Smooth muscle cell of the brain vasculature (primary cell): ENCODE data around the gene MAP1LC3B.
"Not testable (repeated sequence)": the region's sequence is repeated elsewhere in the genome, so short reads cannot be mapped to it uniquely, and the experiment has no call there.

Experiments
- DNase-seq: peaks from one replicate; pipeline ENCODE4 v3.0.0-alpha.2; 2012; ENCODE audit warnings: low read depth, low spot score

MAP1LC3B gene

DNA sequence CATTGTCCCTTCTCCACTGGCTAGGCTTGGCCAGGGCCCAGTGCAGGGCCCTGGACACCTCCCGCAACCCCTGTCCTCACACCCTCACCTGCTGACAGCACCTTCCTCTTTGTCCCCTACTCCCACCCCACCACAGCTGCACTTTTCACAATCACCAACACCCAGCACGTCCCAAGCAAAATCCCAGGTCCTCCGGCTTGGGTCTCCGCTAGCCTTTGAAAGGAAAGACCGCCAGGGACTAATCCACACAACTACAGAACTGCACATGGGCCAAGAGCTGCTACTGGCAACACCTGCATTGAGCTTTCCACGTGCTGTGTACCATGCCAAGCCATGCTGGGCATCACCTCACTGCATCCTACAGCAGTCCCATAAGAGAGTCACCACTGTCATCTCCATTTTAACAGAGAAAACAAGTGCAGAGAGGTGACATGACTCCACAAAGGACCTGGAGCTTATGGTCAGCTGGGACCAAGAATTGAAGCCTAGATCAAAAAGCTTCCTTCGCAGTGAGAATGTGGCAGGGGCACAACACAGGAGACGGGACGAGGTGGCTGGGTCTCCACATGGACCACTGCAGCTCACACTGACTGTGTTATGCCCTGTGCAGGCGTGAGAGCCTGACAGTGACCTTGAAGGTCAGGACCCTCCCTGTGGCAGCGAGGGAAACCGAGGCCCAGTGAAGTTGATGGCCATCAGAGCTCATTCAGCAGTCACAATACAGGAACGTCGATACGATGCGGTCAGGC, 31.1 kb upstream of the MAP1LC3B start:
- no peak for DNase-seq

DNA sequence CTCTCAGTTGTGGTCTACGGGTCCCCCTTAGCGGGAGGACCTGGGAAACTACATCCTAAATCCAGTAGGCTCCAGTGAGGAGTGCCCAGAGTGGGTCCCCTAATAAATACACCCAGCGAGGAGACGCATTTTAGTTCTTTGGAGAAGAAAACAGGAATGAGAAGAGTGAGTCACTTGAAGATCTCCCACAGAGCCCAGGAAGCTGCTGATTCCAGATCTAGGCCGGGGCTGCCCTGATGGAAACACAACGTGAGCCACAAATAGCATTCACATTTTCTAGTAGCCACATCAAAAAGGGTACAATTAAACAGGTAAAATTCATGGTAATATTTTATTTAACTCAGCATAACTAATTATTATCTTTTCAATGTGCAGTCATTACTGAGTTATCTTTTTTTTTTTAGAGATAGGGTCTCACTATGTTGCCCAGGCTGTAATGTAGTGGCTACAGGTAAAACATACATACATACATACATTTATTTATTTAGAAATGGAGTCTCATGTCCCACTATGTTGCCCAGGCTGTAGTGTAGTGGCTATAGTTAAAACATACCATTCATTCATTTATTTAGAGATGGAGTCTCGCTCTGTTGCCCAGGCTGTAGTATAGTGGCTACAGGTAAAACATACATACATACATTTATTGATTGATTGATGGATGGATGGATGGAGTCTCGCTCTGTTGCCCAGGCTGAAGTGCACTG, 30.1 kb upstream of the MAP1LC3B start:
- no peak for DNase-seq

DNA sequence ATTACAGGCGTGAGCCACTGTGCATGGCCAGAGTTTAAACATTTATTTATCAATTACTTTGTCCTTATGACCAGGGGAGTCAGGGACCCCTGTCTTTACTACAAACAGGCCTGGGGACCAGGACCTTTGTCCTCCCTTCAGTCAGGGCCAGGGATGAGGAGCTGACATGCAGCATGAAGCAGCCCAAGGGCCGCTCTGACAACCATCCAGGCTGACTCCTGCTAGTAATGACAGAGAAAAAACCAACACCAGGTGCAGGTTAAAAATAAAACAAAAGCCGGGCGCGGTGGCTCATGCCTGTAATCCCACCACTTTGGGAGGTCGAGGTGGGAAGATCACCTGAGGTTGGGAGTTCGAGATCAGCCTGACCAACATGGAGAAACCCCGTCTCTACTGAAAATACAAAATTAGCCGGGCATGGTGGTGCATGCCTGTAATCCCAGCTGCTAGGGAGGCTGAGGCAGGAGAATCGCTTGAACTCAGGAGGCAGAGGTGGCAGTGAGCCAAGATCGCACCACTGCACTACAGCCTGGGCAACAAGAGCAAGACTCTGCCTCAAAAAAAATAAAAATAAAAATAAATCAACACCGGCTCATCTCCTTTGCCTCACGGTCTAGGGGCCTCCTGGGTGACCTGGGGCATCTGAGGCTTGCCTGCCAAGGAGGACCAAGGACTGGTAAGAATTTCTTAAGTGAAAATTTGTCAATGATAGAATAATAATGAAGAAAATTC, 29.1 kb upstream of the MAP1LC3B start:
- DNase-seq = not testable (repeated sequence)

DNA sequence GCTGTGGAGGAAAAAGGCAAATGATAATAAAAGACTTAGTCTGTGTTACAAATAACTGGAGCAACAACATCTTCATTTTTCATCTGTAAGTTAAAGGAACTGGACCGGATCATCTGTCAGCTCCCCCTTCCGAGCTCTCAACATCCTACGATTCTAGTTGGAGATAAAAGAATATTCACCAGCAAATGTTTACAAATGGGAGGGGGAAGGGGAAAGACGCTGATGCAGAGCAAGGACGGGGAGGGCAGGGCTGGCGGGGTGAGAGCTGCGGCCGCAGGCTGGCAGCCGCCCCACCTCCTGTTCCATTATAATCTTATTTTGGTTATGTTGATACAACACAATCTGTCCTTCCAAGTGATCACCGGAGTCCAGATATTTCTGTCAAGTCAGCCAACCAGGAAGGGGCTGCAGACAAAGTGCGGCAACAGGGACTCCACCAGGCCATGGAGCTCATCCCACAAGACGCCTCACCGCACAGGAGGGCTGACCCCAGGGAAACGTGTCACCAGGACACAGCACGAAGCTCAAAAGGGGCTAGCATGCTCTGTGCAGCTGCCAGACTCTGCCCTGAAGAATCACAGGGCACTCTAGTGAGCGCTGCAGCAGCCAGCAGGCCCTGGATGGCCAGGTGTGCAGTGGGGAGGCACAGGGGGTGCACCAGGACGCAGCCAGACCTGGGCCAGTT, 28.2 kb upstream of the MAP1LC3B start:
- DNase-seq = no peak

DNA sequence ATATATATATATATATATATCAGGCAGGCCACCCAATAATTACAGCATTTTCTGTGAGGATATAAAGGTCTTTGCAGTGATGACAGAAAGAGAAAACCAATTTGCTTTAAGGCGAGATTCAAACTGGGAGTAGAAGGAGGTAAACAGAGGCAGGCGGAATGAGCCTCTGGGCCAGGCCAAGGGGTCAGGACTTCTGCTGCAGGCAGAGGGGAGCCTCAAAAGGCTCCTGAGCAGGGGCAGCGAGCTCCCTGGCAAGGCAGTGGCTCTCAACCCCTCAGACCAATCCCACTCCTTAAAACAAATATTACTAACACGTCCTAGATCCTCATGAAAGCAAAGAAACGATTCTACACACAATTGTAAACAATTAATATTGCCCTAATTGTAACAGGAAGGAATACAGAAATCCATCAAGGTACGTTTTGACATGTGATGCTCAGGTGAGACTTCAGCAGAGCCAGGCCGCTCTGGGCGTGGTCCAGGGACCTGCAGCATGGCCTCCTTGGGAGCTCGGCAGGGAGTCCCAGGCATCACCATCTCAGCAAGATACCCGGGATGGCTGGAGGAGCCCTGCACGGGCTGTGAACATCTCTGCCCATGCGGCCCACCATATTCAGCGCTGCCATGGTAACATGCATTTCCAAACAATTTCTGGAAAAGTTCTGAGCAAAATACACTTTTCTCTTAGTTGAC, 27.0 kb upstream of the MAP1LC3B start:
- no peak for DNase-seq

DNA sequence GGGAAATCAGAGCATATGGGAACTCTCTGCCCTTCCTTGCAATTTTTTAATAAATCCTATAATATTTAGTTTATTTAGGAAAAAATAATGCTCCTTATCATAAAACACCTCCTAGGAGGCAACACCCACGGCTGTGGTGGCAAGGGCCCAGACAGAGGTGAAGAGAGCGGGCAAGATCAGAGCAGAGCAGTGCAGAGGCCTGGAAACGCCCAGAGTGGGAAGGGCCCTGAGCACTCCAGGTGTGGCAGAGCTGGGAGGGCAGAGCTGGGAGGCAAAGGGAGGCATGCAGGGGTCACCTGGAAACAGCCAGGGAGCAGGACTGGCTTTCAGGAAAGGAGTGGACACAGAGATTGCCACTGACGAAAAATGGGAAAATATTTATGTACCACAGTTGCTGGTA, 25.8 kb upstream of the MAP1LC3B start:
- DNase-seq = no peak

DNA sequence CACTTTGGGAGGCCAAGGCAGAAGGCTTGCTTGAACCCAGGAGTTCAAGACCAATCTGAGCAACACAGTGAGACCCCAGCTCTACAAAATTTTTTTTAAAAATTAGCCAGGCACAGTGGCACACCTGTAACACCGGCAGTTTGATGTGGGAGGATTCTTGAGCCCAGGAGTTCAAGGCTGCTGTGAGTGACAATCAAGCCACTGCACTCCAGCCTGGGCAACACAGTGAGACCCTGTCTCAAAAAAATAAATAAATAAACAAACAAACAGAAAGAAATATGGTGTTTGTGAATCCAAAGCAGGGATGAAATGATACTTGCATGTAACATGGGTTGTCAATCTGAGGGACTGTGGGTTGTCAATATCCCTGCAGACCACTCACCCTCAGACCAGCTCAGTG, 25.2 kb upstream of the MAP1LC3B start:
- no peak for DNase-seq

DNA sequence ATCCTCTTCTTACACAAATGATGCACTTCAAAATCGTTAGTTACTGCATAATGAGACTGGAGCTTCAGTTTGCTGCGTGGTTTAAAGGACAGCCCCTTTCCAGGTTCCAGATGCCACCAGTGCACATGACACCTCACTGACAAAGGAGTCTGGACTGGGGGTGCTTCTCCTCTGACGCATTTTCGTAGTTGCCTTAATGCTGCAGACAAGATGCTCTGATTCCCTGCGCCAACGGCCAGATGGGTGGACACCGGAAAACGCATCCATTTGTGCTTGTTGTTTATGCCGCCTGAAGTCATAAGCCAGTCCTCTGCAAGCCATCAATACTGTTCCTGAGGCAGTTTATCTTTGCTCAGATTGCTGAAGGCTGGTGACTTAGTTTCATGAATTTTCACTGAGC, 24.6 kb upstream of the MAP1LC3B start:
- DNase-seq = no peak

DNA sequence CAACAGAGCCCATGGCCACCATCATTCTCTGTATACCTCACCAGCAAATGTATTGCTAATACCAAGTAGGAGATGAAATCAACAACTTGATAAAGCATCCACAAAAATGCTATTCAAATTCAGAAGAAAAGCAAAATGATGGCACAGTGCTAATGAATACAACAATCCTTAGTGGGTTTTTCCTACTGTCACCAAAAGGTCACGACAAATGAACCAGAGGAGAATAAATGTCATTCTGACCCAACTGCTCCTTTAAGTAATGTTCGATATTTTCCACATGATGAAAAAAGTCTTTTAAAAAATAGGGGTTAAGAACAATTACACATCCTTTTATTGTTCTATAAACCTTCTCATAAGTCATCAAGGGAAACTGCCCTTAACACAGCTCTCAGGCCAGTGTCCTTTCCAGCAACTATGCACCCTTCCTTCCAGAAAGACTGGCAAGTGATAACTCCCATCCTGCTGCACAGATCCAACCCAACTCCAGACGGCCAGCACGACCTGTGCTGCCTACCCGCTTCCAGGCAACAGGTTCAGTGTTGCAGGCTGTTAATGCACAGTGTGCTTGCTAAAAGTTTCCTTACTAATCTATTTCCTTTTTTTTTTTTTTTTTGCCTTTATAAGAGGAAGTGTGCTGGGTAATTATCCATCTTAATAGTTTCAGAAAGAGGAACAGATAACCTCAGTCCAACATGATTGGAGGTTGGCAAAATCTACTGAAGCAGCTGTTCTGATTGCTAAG, 23.9 kb upstream of the MAP1LC3B start:
- DNase-seq = no peak

DNA sequence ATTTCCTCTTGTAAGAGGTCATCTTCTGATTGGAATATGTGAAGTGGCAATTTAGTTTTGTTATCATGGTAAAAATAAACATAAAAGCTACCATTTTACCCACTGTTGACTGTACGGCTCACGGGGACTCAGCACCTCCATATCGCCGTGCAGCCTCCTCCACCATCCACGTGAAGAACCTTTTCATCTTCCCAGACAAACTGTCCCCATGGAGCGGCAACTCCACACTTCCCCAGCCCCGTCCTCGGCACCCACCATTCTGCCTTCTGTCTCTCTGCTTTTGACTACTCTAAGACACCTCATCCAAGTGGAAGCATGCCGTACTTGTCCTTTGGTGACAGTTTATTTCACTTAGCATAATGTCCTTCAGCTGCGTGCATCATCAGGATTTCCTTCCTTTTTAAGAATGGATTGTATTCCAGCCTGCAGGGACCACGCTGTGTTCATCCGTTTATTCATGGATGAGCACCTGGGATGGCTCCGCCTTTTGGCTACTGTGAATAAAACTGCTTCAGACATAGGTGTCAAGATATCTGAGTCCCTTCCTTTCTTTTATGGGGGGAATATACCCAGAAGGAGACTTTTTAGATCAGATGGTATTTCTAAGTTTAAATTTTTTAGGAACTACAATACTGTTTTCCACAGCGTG, 22.9 kb upstream of the MAP1LC3B start:
- DNase-seq = no peak

DNA sequence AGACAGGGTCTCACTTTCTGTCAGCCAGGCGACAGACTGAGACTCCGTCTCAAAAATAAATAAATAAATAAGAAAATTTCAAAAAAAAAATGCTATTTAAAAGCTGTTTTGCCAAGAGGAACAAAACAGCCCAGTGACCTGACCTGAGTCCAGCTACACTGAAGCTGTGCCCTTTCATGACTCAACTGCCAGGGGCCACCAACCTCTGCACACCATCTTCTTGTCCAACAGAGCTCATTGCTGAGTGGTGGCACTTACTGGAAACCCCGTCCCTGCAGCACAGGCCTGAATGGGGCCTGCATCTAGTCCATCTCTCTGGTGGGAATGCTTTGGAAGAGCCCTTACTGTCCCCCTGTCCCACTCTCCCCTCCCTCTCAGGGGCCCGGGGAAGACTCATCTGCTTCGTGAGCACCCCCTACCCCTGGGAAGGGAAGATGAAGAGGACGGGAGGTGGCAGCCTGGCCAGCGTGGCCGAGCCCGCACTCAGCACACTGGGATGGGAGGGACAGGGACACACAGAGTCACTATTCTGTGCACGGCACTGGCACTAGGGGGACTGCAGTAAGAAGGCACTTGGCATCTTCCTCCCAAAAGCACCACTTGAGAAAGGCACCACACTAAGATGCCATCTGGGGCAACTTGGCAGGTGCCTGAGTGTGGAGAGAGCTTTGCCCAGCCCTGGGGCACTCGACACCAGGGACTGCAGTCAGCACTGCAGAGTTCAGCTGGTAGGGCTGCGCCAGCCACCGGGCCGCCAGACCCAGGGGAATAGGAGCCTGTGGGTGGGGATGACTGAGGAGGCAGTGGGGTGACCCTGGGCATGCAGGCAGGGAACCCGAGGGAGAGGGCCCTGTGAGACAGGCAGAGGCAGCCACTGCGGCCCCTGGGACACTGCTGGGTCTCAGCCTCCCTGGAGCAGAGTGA, 22.1 kb upstream of the MAP1LC3B start:
- DNase-seq = no peak

DNA sequence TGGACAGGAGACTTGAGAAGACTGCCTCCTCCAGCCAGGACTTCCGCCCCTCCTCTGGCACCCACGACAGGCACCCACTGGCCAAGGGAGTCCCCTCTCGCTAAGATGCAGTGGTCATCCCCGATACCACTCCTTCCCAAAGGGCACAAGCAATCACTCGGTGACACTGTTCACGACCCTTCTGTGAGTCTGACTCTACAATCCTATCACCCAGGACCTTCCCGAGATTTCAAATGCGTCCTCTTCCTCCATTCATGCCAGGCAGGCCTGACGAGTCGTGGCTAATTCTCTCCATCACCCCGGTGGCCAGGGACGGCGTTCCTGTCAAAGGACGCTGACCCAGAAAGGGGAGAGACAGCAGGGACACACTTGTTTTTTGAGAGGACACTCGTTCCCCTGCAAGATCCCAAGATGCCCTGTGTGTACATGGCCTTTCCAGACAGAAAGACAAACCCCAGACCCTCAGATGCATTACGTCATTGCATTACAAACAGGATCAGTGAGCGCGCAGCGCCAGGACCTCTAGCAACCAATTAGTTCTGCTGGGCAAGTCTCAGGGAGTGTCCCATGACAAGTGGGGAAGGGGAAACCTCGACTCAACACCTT, 20.8 kb upstream of the MAP1LC3B start:
- no peak for DNase-seq

DNA sequence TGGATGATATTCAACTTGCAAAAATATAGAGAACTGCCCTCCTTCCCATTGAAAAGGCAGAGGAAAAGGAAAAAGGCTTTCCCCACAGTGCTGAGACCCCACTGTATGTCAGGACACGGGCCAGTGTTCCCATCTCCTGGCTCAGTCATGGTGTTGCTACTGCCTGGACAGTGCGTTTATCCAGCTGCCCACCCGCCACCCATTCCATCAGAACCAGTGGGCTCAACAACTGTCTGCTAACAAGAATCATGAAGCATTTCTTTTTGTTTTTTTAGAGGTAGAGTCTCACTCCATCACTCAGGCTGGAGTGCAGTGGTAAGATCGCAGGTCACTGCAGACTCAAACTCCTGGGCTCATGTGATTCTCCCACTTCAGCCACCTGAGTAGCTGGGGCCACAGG, 19.8 kb upstream of the MAP1LC3B start:
- DNase-seq = no peak

DNA sequence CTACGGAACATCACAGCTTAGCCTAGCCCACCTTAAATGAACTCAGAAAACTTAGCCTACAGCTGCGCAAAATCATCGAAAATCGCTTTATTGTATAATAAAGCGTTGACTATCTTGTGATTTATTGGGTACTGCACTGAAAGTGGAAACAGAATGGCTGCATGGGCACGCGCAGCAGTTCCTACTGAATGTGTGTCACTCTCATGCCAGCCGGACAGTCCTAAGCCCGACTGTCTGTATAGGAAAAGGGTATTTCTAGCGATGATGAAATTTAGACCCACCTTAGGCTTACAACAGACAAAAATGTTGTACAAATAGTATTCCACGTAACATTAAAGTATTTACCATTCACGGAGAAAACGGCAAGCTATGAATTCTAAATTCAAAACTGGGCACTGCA, 17.8 kb upstream of the MAP1LC3B start:
- DNase-seq = no peak

DNA sequence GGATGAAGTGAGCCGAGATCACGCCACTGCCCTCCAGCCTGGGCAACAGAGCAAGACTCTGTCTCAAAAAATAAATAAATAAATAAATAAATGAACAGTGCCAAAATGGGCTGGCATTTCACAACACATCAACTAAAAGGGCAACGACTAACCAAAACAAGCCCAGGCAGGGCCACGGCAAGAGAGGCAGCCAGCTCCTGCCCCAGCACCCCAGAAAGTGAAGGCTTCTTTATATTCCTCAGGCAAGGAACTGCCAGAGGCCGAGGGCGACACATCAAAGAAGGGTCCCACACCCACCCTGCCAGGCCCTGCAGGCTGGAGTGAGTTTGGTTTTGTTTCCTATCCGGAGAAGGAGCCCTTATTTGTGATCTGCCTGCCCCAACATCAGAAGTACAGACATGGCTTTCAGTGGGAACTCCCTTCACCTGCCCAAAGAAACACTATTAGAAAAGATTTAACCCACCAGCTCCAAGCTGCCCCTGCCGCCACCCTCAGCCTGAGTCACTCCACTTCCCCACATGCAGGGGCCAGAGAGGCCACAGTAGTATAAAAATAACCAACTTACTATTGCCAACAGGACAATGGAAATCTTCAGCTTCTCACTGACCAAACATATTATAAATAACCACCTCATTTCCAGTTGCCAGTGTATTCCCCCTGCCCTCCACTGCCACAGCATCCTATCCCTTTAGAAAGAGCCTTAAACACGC, 16.6 kb upstream of the MAP1LC3B start:
- no peak for DNase-seq

DNA sequence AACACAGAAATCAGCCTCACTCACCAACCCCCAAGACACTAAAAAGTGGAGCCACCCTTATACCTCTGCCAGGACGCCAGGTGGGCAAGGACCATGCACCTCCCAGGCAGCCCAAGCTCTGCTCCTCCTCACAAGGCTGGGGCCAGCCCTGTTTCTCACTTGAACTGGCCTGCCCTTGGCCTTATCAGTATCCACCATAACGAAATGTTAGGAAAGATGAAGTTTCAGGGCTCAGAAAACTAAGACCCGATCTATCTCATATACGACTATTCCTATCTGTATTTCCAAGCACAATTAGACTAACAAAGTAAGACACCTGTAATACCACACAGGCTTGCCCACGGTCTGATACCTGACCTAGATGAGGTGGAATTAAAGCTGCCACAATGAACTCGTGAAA, 15.5 kb upstream of the MAP1LC3B start:
- no peak for DNase-seq

DNA sequence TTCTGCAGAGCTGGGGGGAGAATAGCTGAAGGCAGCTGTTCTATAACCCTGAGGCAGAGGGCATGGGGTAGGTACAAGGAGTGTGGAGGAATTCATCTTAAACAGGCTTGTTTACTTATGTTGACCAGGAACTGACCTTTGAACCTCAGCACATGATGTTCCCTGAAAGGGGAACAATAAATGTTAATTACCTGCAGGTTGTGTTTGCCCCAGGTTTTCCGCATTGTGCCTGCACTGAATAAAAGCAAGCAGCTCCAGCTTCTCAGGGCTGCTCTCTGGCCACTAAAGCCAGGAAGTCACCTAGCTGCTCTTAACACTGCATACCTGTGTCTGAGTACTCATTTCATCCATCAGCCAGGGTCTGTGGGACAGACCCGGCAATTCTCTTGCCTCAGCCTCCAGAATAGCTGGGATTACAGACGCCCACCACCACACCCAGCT, 12.8 kb upstream of the MAP1LC3B start:
- not testable (repeated sequence) for DNase-seq

DNA sequence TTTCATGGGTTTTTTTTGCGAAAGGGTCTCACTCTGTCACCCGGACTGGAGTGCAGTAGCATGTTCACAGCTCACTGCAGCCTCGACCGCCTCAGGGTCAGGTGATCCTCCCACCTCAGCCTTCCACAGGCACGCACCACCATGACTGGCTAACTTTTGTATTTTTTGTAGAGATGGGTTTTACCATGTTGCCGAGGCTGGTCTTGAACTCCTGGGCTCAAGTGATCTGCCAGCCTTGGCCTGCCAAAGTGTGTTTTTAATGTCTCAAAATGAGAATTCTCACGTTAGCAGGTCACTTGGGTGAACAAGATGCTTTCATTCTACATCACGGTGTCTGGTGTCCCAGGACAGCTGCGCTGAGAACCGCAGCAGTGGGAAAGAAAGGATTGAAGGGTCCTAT, 11.7 kb upstream of the MAP1LC3B start:
- DNase-seq = no peak
